Suprapubic skin (tissue), 4 donors: ENCODE results near the gene GIGYF1. TPM values are rescaled to one million over a fixed set of nuclear protein-coding genes. Genes with fewer than 3 reads are reported as not detected.

Experiments
- DNase-seq, 2 donors: peaks; one replicate each; pipeline ENCODE4 v3.0.0-alpha.2; 2019; ENCODE audit warnings: low spot score in 2 of 2
- H3K27ac ChIP-seq: fragments of 200-600 bp; sonication (generic); one replicate; pipeline ENCODE4 v1.5.1; 2019
- H3K27me3 ChIP-seq: fragments of 200-600 bp; sonication (generic); one replicate; pipeline ENCODE4 v1.5.1; 2019
- H3K36me3 ChIP-seq: fragments of 200-600 bp; sonication (generic); one replicate; pipeline ENCODE4 v1.5.1; 2019
- H3K4me1 ChIP-seq: fragments of 200-600 bp; sonication (generic); one replicate; pipeline ENCODE4 v1.5.1; 2019
- H3K4me3 ChIP-seq: fragments of 200-600 bp; sonication (generic); one replicate; pipeline ENCODE4 v1.5.1; 2019; ENCODE audit warnings: mild to moderate bottlenecking
- H3K9me3 ChIP-seq: fragments of 200-600 bp; sonication (generic); one replicate; pipeline ENCODE4 v1.5.1; 2019
- EP300 ChIP-seq: sonication (generic); formaldehyde crosslinking; IDR thresholded peaks from one replicate; pipeline ENCODE4 v1.6.1; 2017; ENCODE audit warnings: antibody characterized with exemption
- POLR2A ChIP-seq, 2 donors: fragments of 450-650 bp; IDR thresholded peaks; one replicate each; pipeline ENCODE4 v1.6.1; 2017; ENCODE audit warnings: antibody characterized with exemption in 2 of 2, mild to moderate bottlenecking in 2 of 2, moderate library complexity in 2 of 2
- POLR2AphosphoS5 ChIP-seq, 3 donors: sonication (generic); formaldehyde crosslinking; IDR thresholded peaks; one replicate each; pipeline ENCODE4 v1.6.1; 2017; ENCODE audit warnings: antibody characterized with exemption in 3 of 3
- WGBS: methylation state at CpG from one replicate; pipeline ENCODE4 v1.1.5; 2018; 5-methylcytosine and 5-hydroxymethylcytosine counted together
- total RNA-seq, 4 donors: library from RNA; depleted of rRNA; stranded (reverse); fragments of >200 nt; gene quantifications; one replicate each; pipeline ENCODE4 v1.1.0, GENCODE V29; 2016
- TF ChIP-seq, protein P1 (sequence below), 2 donors: fragments of 200-600 bp in 1 of 2; fragments of 450-650 bp in 1 of 2; sonication (generic) in 1 of 2; IDR thresholded peaks; one replicate each; pipeline ENCODE4 v1.5.1; 2016 to 2019; ENCODE audit warnings: antibody characterized with exemption in 2 of 2, mild to moderate bottlenecking in 1 of 2, moderate library complexity in 1 of 2

GIGYF1 gene
- total RNA-seq, 4 donors from 2014 or later, result 29.0 to 91.6 (median 40.7) TPM

DNA sequence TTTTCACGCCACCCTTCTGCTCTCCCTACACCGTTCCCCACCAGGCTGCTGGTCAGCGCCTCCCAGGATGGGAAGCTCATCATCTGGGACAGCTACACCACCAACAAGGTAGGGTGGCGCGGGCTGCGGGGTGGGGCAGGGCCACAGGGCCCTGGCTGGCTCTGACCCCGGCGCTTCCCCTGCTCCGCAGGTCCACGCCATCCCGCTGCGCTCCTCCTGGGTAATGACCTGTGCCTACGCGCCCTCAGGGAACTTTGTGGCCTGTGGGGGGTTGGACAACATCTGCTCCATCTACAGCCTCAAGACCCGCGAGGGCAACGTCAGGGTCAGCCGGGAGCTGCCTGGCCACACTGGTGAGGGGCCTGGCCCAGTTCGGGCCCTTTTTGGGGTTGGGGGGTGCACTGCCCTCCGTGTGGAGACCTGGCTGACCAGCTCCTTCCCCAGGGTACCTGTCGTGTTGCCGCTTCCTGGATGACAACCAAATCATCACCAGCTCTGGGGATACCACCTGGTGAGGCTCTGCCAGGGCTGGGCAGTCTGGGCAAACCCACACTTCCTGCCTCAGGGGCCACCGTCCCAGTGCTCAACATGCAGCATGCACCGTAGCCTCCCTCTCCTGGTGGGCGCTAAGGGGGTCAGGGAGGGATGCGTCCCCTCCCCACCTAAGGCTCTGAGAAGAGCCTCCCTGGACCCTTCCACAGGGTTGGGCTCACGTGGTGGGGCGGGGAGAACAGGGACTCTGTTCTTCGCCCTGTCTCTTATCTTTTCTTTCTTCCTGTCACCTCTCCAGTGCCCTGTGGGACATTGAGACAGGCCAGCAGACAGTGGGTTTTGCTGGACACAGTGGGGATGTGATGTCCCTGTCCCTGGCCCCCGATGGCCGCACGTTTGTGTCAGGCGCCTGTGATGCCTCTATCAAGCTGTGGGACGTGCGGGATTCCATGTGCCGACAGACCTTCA lies 16.5 kb downstream of the GIGYF1 start:
- H3K4me1 ChIP-seq, result peaks cover 55% of the 10 kb centered on the region
- 85% methylated on average over 28 of the region's 36 CpGs for whole genome bisulfite sequencing
- no peak overlapping the region for H3K4me3 ChIP-seq
- H3K27ac ChIP-seq, result no peak overlapping the region
- H3K36me3 ChIP-seq, result peaks cover 47% of the 10 kb centered on the region
- TF ChIP-seq POLR2A (IDR thresholded peaks at IDR 0.05), result no peak
- no peak for TF ChIP-seq EP300
- TF ChIP-seq POLR2AphosphoS5 (IDR thresholded peaks at IDR 0.05), result no peak
- TF ChIP-seq, protein P1, sequence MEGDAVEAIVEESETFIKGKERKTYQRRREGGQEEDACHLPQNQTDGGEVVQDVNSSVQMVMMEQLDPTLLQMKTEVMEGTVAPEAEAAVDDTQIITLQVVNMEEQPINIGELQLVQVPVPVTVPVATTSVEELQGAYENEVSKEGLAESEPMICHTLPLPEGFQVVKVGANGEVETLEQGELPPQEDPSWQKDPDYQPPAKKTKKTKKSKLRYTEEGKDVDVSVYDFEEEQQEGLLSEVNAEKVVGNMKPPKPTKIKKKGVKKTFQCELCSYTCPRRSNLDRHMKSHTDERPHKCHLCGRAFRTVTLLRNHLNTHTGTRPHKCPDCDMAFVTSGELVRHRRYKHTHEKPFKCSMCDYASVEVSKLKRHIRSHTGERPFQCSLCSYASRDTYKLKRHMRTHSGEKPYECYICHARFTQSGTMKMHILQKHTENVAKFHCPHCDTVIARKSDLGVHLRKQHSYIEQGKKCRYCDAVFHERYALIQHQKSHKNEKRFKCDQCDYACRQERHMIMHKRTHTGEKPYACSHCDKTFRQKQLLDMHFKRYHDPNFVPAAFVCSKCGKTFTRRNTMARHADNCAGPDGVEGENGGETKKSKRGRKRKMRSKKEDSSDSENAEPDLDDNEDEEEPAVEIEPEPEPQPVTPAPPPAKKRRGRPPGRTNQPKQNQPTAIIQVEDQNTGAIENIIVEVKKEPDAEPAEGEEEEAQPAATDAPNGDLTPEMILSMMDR (IDR thresholded peaks at IDR 0.05), result no peak
- no peaks in the 10 kb centered on the region for H3K9me3 ChIP-seq
- no peak for DNase-seq
- H3K27me3 ChIP-seq, result no peaks in the 10 kb centered on the region

DNA sequence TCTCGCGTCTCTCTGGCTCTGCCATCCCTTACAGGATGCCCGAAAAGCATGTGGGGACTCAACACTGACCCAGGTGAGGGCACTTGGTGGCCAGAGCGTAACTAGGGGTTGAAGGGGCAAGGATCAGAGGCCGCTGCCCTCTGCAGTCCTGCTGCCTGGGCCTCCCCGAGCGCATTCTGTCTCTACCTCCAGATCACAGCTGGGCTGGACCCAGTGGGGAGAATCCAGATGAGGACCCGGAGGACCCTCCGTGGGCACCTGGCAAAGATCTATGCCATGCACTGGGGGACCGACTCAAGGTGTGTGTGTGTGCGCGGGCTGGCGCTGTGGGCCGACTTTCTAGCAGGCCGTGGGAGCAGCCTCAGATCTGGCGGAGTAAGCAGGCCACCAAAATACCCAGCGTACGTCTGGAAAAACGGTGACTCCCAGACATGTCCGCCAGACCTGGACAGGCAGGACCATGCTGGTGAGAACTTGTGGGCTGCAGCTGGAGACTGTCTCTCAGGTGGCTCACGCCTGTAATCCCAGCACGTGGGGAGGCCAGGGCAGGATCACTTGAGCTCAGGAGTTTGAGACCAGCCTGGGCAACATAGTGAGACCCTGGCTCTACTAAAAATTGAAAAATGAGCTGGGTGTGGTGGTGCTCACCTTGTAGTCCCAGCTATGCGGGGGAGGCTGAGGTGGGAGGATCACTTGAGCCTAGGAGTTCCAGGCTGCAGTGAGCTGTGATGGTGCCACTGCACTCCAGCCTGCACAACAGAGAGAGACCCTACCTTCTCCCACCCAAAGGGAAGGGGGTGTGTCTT lies 17.3 kb downstream of the GIGYF1 start:
- peak overlapping the region; percentile 93 for H3K27ac ChIP-seq
- H3K4me1 ChIP-seq, result peaks cover 55% of the 10 kb centered on the region
- H3K27me3 ChIP-seq, result no peaks in the 10 kb centered on the region
- peaks cover 38% of the 10 kb centered on the region for H3K36me3 ChIP-seq
- H3K4me3 ChIP-seq, result peak overlapping the region; percentile 87
- no peak for TF ChIP-seq POLR2AphosphoS5 (IDR thresholded peaks at IDR 0.05)
- no peak for TF ChIP-seq EP300
- no peak for TF ChIP-seq POLR2A (IDR thresholded peaks at IDR 0.05)
- TF ChIP-seq, protein P1 (IDR thresholded peaks at IDR 0.05), result no peak
- no peaks in the 10 kb centered on the region for H3K9me3 ChIP-seq
- WGBS, result 79% methylated on average over 17 of the region's 23 CpGs
- peak in 1 of 2 donors; percentile 69 for DNase-seq

DNA sequence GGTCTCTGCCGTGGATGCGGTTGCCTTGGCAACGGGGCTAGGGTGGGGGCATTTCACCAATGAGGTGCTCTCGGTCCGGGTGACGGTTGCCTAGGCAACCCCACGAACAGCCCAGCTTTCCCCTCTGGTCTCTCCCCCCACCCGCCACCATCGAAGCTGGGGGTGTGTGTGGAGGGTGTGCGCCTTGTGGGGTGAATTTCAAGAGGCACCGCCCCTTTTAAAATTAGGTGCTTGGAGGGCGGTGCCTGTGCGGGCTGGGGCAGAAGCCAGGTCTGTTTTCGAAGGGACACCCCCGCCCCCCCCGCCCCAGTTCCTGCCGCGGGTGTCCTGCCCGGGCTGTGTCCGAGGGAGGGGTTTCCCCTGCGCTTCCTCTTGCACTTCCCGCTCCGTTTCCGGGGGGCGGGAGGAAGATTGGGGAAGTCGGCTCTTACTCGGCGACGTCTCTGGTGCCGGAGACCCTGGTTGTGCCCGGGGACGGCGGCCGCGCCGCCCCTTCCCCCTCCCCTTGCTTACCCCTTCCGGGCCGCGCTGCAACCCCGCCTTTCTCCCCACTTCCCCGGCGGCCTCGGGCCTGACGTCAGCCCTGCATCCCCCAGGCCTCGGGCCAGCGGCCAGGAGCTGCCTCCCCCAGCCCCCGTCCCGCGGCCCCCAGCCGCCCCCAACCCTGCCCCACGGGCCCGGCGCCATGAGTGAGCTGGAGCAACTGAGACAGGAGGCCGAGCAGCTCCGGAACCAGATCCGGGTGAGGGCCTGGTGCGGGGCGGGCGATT lies 18.3 kb downstream of the GIGYF1 start:
- H3K27ac ChIP-seq, result peak overlapping the region; percentile 93

DNA sequence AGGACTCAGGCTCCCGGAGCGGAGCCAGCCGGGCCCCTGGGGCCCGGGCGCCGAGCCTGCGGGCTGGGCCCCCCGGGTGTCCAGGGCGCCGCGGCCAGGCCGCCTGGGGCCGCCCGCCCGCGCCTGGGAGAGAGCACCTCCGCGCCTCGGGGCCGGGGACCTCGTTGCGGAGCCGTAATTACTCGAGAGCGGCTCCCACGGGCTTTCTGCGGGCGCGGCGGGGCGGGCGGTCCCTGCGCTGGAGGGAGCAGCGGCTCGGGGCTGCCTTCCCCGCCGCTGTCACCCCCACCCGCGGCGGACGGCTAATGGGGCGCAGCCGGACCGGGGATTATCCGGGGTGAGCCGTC lies 19.0 kb downstream of the GIGYF1 start:
- Histone ChIP-seq H3K36me3 (peaks cover 34% of the 10 kb centered on the region), H3K4me3 (peak overlapping the region; percentile 87), H3K27ac (peak overlapping the region; percentile 93), H3K9me3 (no peaks in the 10 kb centered on the region), H3K27me3 (no peaks in the 10 kb centered on the region), H3K4me1 (peaks cover 46% of the 10 kb centered on the region)
- TF ChIP-seq, protein P1 (IDR thresholded peaks at IDR 0.05), result no peak
- no peak for TF ChIP-seq EP300
- TF ChIP-seq POLR2A (IDR thresholded peaks at IDR 0.05), result no peak
- TF ChIP-seq POLR2AphosphoS5 (IDR thresholded peaks at IDR 0.05), result no peak
- no CpG with 5 or more reads among the region's 46 CpGs for WGBS
- no peak for DNase-seq

More for the DNA sequence above, 18.3 kb downstream of the GIGYF1 start:
- Histone ChIP-seq H3K27me3 (no peaks in the 10 kb centered on the region), H3K4me3 (peak overlapping the region; percentile 87), H3K36me3 (peaks cover 34% of the 10 kb centered on the region), H3K4me1 (peaks cover 52% of the 10 kb centered on the region), H3K9me3 (no peaks in the 10 kb centered on the region)
- DNase-seq, result peak; percentile 91 to 93
- TF ChIP-seq POLR2A (IDR thresholded peaks at IDR 0.05) (no peak), EP300 (no peak), POLR2AphosphoS5 (IDR thresholded peaks at IDR 0.05) (peak in 1 of 3 donors; percentile 28)
- TF ChIP-seq, protein P1 (IDR thresholded peaks at IDR 0.05), result no peak
- WGBS, result under 1% methylated on average over 23 of the region's 59 CpGs
